GM21825 (cell line): ENCODE measurements around the gene CHPF2.
A peak's percentile ranks its signal among the peaks of the same experiment; 100 is the strongest.

ENCODE experiments used
- ATAC-seq: cut with Tn5 transposase; IDR thresholded peaks from one replicate; pipeline ENCODE4 v1.9.1; 2021; ENCODE audit warnings: mild to moderate bottlenecking, moderate library complexity; ENCODE audit not compliant: unreplicated experiment

CHPF2 gene

DNA sequence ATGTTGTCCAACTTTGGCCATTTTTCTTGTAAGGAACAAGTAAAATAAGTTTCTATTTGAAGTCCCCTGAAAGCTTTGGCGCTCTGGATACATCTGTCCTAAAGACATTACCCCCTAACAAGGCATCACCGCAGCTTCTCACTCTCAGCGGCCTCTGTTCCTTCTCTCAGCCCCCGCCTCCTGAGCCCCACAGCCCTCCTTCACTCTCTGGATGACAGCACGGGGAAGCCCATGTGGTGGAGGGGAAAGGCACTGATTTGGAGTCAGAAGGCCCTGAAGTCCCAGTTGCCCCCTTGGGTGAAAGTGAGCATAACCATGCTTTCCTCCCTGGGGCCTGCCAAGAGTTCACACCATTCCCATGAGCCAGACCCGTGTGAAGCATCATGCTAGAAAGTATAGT is 26.6 kb upstream of the CHPF2 start:
- ATAC-seq: no peak

DNA sequence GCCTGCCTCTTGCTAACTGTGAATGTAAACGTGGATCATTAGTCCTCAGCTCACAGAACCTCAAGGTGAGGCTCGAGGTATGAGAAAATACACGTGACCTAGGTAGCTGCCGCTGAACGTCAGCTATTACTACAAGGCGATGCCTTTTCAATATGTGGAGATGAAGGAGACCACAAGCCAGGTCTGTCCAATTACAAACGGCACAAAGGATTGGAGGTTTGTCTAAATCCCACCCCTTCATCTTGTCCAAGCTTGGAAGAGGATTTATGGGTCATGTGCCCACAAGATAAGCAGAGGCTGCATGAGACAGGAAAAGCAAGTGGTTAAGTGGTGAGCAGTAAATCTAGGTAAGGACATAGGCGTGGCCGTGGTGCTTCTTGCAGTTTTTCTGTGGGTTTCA is 25.4 kb upstream of the CHPF2 start:
- no peak for ATAC-seq

DNA sequence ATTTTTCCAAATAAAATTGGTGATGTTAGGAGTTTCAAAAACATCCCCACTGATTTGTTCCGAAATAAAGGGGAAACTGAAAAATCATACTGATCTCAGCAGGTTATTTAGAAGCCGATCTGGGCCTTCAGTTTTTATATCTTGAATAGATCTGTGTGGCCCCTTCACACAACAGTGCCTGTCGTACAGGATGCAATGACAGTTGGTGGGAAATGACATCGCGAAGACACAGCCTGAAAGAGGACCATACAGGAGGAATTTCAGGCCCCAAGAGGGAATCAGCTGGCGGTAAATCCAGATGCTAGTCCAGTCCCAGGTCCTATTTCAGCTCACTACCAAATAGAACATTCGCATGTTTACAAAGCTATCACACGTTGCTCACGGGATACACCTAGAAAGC is 25.0 kb upstream of the CHPF2 start:
- ATAC-seq: no peak

DNA sequence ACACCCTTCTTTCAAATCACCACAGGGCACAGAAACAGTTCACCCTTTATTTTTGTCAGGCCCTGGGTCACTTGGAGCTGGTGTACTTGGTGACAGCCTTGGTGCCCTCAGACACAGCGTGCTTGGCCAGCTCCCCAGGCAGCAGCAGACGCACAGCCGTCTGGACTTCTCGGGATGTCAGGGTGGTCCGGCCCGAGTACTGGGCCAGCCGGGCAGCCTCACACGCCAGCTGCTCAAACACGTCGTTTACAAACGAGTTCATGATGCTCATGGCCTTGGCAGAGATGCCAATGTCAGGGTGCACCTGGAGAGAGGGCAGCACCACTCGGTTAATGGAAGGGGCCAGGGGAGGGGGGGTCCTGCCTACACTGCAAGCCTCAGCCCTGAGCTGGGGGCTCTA is 24.5 kb upstream of the CHPF2 start:
- no peak for ATAC-seq

DNA sequence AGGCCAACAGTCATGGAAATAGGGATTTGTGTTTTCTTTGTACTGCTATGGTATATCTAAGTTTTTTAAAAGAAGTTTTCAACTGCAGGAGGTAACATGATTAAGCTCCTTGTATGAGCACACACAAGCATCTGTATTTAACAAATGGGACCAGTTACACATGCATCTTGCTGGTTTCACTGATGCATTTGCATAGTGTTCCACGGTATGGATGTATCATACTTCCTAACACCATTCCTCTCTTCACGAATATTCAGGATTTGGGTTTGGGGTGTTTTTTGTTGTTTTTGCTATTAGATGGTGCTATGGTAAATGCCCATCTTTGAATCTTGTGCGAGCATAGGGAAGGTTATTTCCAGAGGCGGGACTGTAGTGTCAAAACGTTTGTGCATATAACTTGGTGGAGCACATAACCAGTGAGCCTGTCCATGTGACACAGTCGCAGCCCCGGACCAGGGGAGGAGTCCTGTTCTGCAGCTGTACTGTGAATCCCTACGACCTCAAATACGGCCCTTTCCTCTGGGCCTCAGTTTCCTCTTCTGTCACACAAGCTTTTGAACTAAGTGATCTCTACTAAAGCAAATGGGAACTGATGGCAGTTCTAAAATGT is 23.9 kb upstream of the CHPF2 start:
- no peak for ATAC-seq

DNA sequence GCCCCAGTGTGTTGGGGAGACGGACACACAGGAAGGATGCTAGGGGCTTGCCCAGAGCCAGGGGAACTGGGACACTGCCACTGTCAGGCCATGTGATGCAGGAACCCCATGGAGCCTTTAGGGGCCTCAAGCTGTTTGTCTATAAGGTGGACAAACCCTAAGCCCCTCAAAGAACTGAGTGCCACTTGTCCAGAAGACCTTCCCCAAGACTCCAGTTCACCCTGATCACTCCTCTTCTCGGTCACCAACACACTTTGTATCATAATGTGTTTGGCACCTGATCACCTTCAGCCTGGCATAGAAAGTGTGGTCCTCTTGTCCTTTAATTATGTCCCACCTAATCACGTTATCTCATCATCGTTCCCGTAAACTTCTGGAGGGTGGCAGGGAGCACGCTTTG is 22.7 kb upstream of the CHPF2 start:
- ATAC-seq: no peak

DNA sequence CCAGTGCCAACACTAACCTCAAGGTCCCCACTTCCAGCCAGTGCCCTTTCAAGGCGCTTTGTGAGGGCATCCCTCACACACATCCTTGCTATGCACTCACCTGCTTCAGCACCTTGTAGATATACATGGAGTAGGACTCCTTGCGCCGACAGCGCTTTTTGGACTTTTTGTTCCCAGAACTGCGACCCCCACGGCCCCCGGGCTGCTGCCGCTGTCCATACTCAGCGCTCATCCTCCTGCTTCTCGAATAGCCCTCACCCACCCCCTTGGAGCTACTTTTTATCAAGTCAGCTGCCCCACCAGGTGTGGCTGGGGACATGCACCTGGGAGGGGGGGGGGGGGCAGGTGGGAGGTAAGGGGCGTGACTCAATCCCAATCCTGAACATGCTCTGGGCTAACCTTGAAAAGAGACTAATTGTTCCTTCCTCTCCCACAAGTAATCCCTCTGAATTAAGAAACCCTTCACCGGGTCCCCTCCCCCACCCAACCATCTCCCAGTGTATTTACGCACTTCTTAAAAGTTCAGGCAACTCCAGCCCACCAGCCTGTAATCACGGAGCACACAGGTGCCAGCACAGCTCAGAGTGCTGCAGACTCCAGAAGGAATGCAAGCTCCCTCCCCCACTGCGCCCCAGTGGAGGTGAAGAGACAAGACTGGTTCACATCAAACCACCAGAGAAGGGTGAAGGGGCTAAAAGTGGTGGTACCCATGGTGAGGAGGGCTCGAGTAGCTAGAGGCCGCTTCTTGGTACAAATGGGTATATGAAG is 22.0 kb upstream of the CHPF2 start, which contains the start of gene H2BK1:
TSS of gene H2BK1 (minus strand) at position 402 of the 768 bp plus-strand sequence. CDS start at position 232, 170 bp downstream.
- ATAC-seq: no peak

DNA sequence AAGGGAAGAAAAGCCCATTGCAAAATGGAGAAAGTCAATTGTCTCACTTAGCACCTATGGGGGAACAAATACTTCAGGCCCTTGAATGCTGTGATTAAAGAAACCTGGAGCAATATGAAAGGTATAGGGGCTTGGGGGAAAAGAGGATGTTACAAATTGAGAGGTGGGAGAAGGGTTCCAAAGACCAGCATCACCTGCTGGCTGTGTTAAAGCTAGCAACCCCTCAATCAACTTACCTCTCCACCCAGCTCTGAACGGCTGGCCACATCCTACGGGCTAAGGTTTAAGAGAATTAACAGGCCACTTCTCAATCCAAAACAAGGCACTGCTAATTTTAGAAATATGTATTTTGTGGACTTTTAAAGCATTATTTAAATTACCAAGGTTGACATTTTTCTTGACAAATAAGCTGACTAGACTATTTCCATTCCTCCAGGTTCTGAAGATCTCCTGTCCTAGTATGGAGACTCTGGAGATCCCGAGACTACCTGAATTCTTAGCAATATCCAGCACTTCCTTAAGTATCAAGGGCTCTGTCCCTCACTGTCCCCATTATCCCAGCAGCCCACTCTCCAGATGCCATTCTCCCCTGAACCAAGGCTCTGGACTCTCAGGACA is 21.0 kb upstream of the CHPF2 start:
- no peak for ATAC-seq

DNA sequence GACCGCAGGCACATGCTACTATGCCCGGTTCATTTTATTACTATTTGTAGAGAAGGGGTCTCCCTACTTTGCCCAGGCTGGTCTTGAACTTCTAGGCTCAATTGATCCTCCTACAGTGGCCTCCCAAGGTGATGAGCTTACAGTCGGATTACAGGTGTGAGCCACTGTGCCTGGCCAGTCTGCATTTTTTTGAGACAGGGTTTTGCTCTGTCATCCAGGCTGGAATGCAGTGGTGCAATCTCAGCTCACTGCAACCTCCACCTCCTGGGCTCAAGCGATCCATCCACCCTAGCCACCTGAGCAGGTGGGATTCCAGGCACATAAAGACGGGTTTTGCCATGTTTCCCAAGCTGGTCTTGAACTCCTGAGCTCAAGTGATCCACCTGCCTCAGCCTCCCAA is 19.7 kb upstream of the CHPF2 start:
- no peak for ATAC-seq

DNA sequence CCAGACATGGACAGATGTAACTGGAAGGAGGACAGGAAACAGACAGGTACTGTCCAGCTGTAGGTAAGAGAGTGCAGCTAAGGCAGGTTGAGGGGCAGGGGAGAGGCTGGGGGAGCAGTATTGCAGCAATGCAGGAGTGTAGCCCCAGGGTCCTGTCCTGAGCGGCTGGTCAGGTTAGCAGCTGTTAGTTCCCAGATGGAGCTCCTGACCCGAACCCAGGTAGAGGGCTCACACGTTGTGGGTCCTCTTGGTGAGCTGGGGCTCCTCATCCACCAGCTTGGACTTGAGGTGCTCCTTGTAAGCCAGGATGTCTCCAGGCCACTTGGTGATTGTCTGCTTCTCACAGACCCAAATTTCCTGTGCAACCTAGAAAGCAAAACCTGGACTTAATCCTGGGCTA is 18.5 kb upstream of the CHPF2 start:
- no peak for ATAC-seq

DNA sequence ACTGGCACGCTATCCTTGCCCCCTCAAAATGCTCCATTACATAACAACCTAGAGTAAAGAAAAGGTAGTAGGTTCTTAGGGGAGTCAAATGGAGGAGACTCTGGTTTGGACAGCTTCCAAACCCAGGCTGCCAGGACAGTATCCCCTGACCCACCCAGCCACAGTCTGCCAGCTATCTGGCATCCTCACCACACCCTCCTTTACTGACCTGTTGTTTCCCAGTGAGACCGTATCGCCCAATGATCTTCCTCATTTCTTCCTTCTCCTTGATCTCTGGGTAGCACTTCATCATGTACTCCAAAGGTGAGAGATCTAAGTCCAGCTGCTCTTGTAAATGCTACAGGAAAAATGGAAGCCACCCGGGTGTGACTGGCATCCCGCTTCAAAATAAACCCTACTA is 16.9 kb upstream of the CHPF2 start:
- ATAC-seq: no peak

DNA sequence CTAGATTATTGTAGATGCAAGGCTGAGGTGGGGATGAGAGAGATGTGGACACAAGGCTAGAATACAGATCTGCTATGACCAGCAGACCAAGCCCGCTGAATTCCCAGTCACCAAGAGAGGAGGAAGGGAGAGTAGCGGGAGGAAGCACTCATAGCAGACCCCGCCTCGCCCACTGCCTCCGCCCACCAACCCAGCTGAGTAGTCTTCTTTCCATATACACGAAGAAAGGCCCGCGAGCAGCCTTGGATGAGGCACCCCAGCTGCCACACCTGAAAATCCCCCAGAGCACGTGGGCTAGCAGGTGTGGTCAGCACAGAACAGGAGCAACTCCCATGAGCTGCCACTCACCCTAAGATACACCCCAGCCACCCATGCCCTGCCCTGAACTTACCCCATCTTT is 14.1 kb upstream of the CHPF2 start:
- ATAC-seq: no peak

DNA sequence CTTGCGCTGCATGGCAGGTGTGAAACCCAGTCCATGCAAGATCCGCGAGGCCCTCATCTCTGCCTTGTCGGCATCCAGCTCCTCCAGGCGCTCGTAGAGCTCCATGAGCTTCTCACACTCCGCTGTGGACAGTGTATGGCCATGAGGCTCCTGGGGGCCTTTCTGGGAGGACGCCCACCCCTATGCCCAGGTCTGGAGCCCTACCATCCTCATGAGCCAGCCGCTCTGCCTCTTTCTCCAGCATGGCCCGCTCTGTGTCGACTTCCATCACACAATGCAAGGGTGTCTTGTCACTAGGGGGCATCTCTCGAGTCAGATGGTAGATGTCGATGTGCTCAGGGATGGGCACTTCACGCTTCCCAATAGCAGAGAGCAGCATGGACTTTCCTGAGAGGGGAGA is 8.6 kb upstream of the CHPF2 start:
- no peak for ATAC-seq

DNA sequence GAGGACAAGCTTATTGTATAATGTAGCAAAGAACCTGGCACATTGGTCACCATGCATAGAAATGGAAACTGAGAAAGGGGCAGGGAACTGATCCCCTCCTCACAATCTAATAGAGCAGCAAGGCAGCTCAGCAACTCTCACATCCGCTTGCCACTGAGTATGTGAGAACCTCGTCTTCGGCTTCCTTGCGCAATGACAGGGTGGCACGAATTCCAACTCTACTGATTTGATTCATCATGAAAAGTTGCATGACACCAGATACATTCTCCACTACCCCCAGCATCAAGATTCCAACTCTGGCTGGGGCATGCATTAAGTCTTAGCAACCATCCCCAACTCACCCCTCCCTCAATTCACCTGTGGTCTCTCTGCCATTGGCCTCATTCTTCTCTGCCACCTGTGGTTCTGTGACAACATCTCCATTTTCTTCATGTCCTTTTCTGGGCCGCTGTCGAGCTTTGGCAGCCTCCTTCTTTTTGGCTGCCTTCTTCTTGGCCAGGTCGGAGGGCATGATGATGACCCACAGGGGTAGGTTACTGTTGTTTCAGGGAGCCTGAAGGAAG is 6.3 kb upstream of the CHPF2 start:
- ATAC-seq: no peak

DNA sequence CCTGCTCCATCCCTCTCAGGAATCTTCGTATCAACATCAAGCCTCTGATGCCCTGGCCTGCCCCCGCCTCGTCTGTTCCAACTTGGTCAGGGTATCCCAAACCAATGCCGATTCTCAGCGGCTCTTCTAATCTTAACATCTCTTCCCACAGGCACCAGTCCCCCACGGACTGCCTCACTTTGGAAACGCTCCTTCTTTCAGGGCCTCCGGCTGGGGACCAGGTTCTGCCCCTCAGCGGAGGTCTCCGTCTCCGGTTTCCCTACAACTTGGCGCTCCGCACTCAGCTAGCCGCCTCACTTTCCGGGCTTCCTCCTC is 5.8 kb upstream of the CHPF2 start:
- ATAC-seq: no peak

DNA sequence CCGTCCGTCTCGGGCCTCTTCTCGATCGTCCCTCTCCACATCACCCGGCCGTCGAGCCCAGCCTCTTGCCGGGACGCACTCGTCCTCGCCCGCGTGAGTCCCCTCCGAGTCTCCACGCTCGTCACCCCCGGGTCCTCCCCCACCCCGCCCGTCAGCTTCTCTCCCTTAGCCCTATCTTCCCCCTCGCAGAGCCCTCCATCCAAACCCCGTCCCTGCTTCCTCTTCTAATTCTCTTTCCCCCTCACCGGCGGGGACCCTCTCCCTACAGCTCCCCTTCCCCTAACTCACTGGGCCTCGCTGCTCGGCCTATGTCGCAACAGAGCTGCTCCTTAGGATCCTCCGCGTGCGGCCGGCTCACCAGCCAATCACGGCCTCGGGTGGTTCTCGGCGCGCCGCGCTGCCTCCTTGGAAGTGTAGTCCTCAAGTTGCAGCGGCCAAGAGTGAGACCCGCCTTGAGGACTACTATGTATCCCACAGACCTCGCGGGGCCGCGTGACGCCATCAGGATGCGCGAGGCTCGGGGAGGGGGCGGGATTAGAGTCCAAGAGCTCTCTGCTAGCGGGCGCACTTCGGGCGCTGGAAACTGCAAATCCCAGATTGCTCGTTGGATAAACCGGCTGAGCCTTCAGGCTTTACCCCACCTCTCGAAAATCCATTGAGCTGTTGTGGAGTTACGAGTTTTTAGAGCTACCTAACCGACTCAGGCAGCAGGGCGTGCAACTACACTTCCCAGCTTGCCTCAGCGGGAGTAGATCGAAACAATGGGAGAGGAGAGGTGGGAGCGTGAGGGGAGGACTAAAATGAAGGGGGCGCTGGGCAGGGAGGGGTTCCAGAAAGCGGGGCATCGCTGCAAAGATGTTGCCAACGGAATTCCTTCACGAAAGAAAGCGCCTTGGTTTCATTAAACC is 5.2 kb upstream of the CHPF2 start, which contains the start of gene ABCF2:
TSS of gene ABCF2 (minus strand) at position 331 of the 908 bp plus-strand sequence. CDS start 747 bp downstream, outside the sequence.
- ATAC-seq: peak; percentile 99

DNA sequence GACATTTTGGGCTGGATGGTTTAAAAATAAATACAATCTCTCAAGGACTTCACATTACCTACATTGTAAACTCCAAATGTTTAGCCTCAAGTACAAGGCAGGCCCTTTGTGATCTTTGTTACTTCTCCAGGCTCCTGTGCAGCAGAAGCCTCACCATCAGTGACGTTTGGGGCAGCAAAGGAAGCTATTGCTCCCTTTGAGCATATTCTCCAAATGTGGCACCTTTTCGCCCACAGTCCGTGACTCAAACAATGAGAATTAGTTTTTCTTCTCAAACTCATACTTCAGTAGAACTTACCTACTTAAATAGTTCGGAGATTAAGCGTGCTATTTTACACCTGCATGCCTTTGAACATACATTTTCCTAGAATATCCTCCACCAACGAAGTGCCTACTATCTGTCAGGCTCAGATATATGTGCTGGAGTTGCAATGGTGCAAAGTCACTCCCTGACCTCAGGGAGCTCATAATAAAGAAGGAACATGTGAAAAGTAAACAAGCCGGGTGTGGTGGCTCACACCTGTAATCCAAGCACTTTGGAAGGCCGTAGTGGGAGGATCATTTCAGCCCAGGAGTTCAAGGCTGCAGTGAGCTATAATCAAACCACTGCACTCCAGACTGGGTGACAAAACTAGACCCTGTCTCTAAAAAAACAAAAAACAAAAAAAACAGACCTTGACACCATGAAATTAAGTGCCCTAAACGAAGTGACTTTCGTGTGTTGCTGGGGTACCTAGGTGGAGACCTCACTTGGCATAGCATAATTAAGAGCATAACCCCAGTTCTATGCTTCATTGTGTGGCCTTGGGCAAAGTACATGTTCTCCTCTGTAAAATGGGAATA is 4.0 kb upstream of the CHPF2 start:
- no peak for ATAC-seq

DNA sequence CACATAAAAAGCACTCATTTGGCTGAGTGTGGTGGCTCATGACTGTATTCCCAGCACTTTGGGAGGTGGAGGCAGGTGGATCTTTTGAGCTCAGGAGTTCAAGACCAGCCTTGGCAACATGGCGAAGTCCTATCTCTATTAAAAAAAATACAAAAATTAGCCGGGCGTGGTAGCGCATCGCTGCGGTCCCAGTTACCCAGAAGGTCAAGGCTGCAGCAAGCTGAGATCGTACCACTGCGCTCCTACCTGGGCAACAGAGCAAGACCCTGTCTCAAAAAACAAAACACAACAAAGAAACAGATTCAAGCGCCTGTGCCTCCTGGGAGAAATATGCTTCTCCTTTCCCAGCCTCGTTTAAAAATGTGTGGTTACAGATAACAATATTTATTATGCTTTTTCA is 3.0 kb upstream of the CHPF2 start:
- no peak for ATAC-seq

DNA sequence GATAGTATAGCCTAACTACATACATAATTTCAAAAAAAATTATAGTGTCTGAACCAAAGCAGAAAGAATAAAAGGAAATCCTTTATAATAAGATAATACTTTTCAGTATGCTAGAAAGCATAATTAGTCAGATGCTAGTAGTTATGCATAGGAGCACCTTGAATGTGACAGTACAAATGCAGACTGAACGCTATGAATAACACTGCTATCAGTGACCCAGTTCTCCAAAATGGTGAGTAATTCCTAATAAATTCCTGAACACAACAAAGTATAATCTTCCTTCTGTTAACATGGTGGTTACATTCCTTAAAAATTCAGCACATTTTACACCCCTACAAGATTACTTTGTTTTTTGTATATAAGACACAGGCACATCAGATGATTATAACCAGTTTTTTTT is 1.2 kb upstream of the CHPF2 start:
- no peak for ATAC-seq
